ENCODE results near the gene SERINC5. TPM values are rescaled to one million over a fixed set of nuclear protein-coding genes. Genes with fewer than 3 reads are reported as not detected.

The SERINC5 gene
- total RNA-seq, 1 experiment from 2014 or later = 70.6 TPM

- CTCF ChIA-PET = interaction anchor here (0.6 kb wide), 1 partner anchor 131 kb away, joined by 3 read pairs; no protein-coding TSS in a partner anchor
Measured at GRCh38 chr5:80238778-80239679, 16.8 kb downstream of the SERINC5 start.

More at GRCh38 chr5:80238778-80239679, 16.8 kb downstream of the SERINC5 start:
- POLR2A ChIA-PET = interaction anchor here (0.6 to 0.8 kb wide), 4 partner anchors 46 to 147 kb away, joined by 3 to 26 read pairs (median 6); no protein-coding TSS in a partner anchor
- H3K4me3 ChIP-seq (ENCODE audit: low read depth in 2 of 2, low read length in 2 of 2) = no peak overlapping the region
- no peak for ATAC-seq
- in situ Hi-C loops (cut with HindIII; ENCODE audit: low pct_unique_long_range_greater_than_20kb, low sequenced_read_pairs) = no loop called here
- H3K9me3 ChIP-seq (ENCODE audit: control insufficient read depth, insufficient read depth, low read depth, low read length) = peaks cover 23% of the 10 kb centered on the region; the same call in 1 of the 2 replicates
- no peak for DNase-seq (ENCODE audit: low read depth, low spot score)
- TSS peak; percentile 19 for BruUV-seq (replicated peaks)
- H3K27ac ChIP-seq (ENCODE audit: low read length) = no peak overlapping the region
- H3K36me3 ChIP-seq (ENCODE audit: control insufficient read depth, insufficient read depth, low read length) = no peaks in the 10 kb centered on the region
- intact Hi-C loops (cut with micrococcal nuclease; ENCODE audit: unreplicated experiment) = no loop called here
- no peaks in the 10 kb centered on the region for H3K27me3 ChIP-seq (ENCODE audit: control insufficient read depth, insufficient read depth, low read length)
- TF ChIP-seq POLR2AphosphoS5 (IDR thresholded peaks at IDR 0.05; ENCODE audit: low read depth, low read length) = no peak
- no peak for TF ChIP-seq CTCF (IDR thresholded peaks at IDR 0.05)
- no peak for TF ChIP-seq REST (IDR thresholded peaks at IDR 0.05; ENCODE audit: insufficient read depth in 1 of 2, low read depth in 2 of 2, low read length in 1 of 2)
- no peak for TF ChIP-seq SIN3A (IDR thresholded peaks at IDR 0.05; ENCODE audit: borderline replicate concordance, insufficient read depth, low read depth, low read length)
- TF ChIP-seq TCF7L2 (IDR thresholded peaks at IDR 0.05; ENCODE audit: low read depth, low read length) = no peak
- peaks cover 13% of the 10 kb centered on the region; the same call in 1 of the 2 replicates for H3K4me1 ChIP-seq (ENCODE audit: control insufficient read depth, insufficient read depth, low read length)

Measured in Panc1 (cell line).